A549 (cell line): ENCODE measurements around the gene ALG12.

Experiments used
- BCL3 ChIP-seq: fragments of >200 bp; sonication (Bioruptor Twin); formaldehyde crosslinking; IDR thresholded peaks from 3 replicates; pipeline ENCODE4 v1.6.1; 2016
- BHLHE40 ChIP-seq: IDR thresholded peaks from 2 replicates; pipeline ENCODE4 v1.6.1; 2012; ENCODE audit warnings: low read depth, low read length, inconsistent platforms
- EHMT2 ChIP-seq: fragments of 200-600 bp; sonication (generic); IDR thresholded peaks from 2 replicates; pipeline ENCODE4 v1.6.1; 2016; ENCODE audit warnings: antibody characterized with exemption, low read depth, mild to moderate bottlenecking, moderate library complexity
- EP300 ChIP-seq, 2 experiments: fragments of >200 bp; sonication (Bioruptor Twin); formaldehyde crosslinking; IDR thresholded peaks; 2 replicates in 1 of 2; 3 replicates in 1 of 2; pipeline ENCODE4 v1.6.1; 2016 to 2017
- JUNB ChIP-seq: fragments of >200 bp; sonication (Bioruptor Twin); formaldehyde crosslinking; IDR thresholded peaks from 2 replicates; pipeline ENCODE4 v1.6.1; 2016
- KDM1A ChIP-seq: fragments of 200-600 bp; sonication (generic); IDR thresholded peaks from 2 replicates; pipeline ENCODE4 v1.6.1; 2016; ENCODE audit warnings: low read depth, mild to moderate bottlenecking
- PBX3 ChIP-seq: IDR thresholded peaks from 2 replicates; pipeline ENCODE4 v1.6.1; 2012
- PHF8 ChIP-seq: fragments of 200-600 bp; sonication (generic); IDR thresholded peaks from 2 replicates; pipeline ENCODE4 v1.6.1; 2016; ENCODE audit warnings: low read depth, mild to moderate bottlenecking, antibody characterized with exemption, moderate library complexity, borderline replicate concordance
- POLR2A ChIP-seq: IDR thresholded peaks from 2 replicates; pipeline ENCODE4 v1.6.1; 2012; ENCODE audit warnings: mild to moderate bottlenecking, low read length
- RFX5 ChIP-seq: fragments of 450-650 bp; IDR thresholded peaks from 2 replicates; pipeline ENCODE4 v1.7.1; 2014; ENCODE audit warnings: antibody characterized with exemption, mild to moderate bottlenecking, moderate library complexity
- SMC3 ChIP-seq: fragments of >200 bp; sonication (Bioruptor Twin); formaldehyde crosslinking; IDR thresholded peaks from 3 replicates; pipeline ENCODE4 v1.6.1; 2018; ENCODE audit warnings: inconsistent platforms
- ZFP36 ChIP-seq: fragments of 450-650 bp; IDR thresholded peaks from 2 replicates; pipeline ENCODE4 v1.6.1; 2014; ENCODE audit warnings: borderline replicate concordance; ENCODE audit not compliant: partially characterized antibody
- TF ChIP-seq, protein P1 (sequence below): fragments of >200 bp; sonication (Bioruptor Twin); formaldehyde crosslinking; IDR thresholded peaks from 3 replicates; pipeline ENCODE4 v1.5.1; 2016
- TF ChIP-seq, protein P2 (sequence below): IDR thresholded peaks from 2 replicates; pipeline ENCODE4 v1.6.1; 2012

DNA sequence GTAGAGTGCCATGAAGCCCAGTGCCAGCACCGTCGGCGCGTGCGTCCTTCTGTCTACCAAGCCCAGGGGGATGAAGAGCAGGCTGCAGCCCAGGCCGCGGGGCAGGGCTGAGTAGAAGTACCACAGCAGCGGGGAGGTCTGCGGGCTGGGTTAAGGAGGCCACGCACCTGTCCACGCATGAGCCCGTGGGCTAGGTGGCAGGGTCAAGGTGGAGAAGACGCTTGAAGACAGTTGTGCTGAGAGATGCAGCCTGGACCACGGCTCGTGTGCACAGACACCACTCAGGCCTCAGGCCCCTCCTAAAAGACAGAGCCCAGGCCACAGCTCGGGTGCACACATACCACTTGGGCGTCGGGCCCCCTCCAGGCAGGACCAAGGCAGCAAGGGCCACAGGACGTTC lies 10.4 kb downstream of the ALG12 start:
- TF ChIP-seq POLR2A (no peak), RFX5 (no peak), KDM1A (no peak), EHMT2 (no peak), PBX3 (no peak), SMC3 (no peak), ZFP36 (no peak), BCL3 (no peak), JUNB (no peak), EP300 (IDR thresholded peaks at IDR 0.05) (no peak), PHF8 (no peak), BHLHE40 (no peak)
- TF ChIP-seq, protein P1, sequence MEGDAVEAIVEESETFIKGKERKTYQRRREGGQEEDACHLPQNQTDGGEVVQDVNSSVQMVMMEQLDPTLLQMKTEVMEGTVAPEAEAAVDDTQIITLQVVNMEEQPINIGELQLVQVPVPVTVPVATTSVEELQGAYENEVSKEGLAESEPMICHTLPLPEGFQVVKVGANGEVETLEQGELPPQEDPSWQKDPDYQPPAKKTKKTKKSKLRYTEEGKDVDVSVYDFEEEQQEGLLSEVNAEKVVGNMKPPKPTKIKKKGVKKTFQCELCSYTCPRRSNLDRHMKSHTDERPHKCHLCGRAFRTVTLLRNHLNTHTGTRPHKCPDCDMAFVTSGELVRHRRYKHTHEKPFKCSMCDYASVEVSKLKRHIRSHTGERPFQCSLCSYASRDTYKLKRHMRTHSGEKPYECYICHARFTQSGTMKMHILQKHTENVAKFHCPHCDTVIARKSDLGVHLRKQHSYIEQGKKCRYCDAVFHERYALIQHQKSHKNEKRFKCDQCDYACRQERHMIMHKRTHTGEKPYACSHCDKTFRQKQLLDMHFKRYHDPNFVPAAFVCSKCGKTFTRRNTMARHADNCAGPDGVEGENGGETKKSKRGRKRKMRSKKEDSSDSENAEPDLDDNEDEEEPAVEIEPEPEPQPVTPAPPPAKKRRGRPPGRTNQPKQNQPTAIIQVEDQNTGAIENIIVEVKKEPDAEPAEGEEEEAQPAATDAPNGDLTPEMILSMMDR, result no peak
- TF ChIP-seq, protein P2, sequence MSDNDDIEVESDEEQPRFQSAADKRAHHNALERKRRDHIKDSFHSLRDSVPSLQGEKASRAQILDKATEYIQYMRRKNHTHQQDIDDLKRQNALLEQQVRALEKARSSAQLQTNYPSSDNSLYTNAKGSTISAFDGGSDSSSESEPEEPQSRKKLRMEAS, result no peak
